Fibroblast of pulmonary artery (primary cell): ENCODE results near the gene CCSER1.
"Not testable (repeated sequence)": the region's sequence is repeated elsewhere in the genome, so short reads cannot be mapped to it uniquely, and the experiment has no call there.

Source experiments
- DNase-seq: peaks from one replicate; pipeline ENCODE4 v3.0.0-alpha.2; 2010; ENCODE audit warnings: low read depth
- H3K4me3 ChIP-seq: replicated peaks from 2 replicates; pipeline ENCODE4 v1.5.1; 2011; ENCODE audit warnings: low read depth, mild to moderate bottlenecking, control low read depth, low read length, moderate library complexity
- CTCF ChIP-seq: IDR thresholded peaks from 2 replicates; pipeline ENCODE4 v1.5.1; 2011; ENCODE audit warnings: mild to moderate bottlenecking, control low read depth, low read length, inconsistent platforms; ENCODE audit errors: missing control alignments

The CCSER1 gene

GRCh38 chr4:90403781-90404180 is 276.6 kb downstream of the CCSER1 start:
- DNase-seq = no peak
- no peak for TF ChIP-seq CTCF
- H3K4me3 ChIP-seq = no peak overlapping the region

- DNase-seq, H3K4me3 ChIP-seq: not testable (repeated sequence)
Observed at GRCh38 chr4:90407897-90408296, 280.7 kb downstream of the CCSER1 start.

GRCh38 chr4:90412786-90413185 is 285.6 kb downstream of the CCSER1 start:
- DNase-seq = not testable (repeated sequence)

GRCh38 chr4:90415116-90415515 is 287.9 kb downstream of the CCSER1 start:
- no peak overlapping the region for H3K4me3 ChIP-seq
- DNase-seq = no peak

More at GRCh38 chr4:90412786-90413185, 285.6 kb downstream of the CCSER1 start:
- H3K4me3 ChIP-seq = not testable (repeated sequence)

DNA sequence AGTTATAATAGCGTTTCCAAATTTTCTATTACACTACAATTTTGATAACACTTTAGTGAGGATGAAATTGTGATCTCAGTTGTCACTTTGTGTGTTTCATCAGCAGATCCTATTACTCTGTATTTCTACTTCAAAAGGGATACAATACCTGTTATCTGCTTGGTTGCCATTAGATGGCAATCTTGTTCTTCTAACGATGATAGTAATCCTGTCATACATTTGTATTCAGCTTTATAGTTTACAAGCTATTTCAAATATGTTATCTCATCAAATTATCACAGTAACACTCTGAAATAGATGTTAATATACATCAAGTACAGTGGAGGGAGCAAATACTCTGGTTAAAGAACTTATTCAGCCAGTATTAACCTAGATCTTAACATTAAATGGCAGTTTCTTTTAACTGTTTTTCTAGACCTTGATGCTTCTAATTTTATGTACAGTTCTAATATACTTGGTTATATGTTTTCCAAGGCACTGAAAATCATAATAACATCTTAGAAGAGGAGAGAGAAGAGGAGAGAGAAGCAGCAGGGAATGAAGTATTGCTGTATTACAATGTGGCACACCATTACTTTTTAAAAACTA is 292.0 kb downstream of the CCSER1 start:
- H3K4me3 ChIP-seq = no peak overlapping the region
- TF ChIP-seq CTCF = peak; percentile 53
- DNase-seq = peak; percentile 59

More at GRCh38 chr4:90415116-90415515, 287.9 kb downstream of the CCSER1 start:
- no peak for TF ChIP-seq CTCF

DNA sequence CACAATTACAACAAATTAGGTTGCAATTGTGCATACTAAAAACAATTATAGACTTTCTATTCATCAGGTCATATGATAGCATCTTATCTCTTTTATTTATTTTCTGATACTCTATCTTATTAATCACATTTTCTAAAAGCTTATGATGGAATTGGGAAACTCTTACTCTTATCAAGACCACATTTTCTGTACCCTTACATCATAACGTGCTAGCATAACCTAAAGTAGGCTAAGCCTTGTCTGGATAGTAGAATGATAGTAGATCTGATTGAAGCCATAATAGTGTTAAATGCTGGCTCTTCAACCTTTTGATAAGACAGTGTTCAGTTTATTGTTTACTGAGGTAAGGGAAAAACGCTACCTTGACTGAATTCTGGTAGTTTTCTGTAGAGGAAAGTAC is 294.0 kb downstream of the CCSER1 start:
- TF ChIP-seq CTCF = no peak
- no peak overlapping the region for H3K4me3 ChIP-seq
- no peak for DNase-seq

- DNase-seq = peak; percentile 25
- no peak overlapping the region for H3K4me3 ChIP-seq
- TF ChIP-seq CTCF = no peak
Observed at GRCh38 chr4:90425893-90426292, 298.7 kb downstream of the CCSER1 start.

DNA sequence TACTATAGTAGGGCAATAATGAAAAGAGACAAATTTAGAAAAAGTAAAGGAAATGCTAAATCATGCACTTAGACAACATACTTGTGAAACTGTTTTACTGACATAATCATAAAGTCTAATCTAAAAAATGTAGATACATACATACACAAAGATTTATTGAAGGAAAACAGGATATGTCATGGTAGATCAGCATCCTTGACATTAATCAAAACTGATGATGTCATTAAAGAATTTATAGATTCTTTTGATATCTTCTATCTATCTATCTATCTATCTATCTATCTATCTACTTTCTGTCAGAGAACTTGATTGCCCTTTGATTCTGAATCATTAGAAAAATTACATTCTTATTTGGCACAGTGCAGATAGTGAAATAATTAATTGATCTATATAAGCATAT is 311.3 kb downstream of the CCSER1 start:
- no peak overlapping the region for H3K4me3 ChIP-seq
- DNase-seq = no peak
- TF ChIP-seq CTCF = no peak
